ENCODE measurements around the gene PLK5.

PLK5 gene

DNA sequence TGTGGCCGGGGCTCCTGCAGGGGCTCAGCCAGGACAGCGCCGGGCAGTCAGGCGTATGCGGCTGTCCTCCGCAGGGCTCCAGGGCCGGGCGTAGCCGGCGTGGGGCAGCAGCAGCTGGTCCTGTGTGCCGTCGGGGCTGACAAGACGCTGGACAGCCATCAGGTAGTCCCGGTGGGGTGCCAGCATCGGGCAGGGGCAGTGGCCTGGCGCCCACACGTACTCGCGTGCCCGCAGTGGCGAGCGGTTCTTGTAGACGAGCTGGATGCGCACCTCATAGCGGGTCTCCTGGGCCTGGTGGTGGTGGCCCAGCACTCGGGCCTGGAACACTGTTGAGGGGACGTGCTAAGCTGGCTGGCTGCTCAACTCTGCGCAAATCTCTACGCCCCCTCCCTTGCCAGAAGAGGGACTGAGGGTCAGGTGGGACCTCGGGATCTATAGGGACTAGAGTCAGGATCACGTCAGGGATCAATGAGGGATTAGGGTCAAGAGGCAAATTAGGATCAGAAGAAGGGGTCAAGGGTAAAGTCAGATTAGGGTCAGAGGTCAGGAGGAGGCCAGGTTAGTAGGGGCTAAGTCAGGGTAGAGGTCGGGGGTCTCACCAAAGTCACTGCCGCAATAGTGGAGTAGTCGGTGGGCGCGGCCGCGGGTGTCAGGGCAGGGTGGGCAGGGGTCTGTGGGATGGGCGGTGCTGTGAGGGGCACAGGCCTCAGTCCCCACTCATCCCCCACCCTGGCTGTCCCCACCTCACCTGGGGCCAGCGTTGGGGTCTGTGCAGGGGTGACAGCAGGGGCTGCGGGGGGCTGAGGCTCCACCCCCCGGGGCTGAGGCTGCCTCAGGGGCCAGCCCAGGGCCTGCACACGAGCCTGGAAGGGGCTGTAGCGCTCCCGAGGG, 17.6 kb upstream of the PLK5 start:
- H3K9me3 ChIP-seq (ENCODE audit: control insufficient read depth, insufficient read depth, low read length): no peaks in the 10 kb centered on the region
- no peak overlapping the region for H3K9ac ChIP-seq (ENCODE audit: low read depth, low read length)
- H3K4me3 ChIP-seq (ENCODE audit: low read depth, low read length): no peak overlapping the region
- H3K36me3 ChIP-seq (ENCODE audit: control insufficient read depth, insufficient read depth, low read length): no peaks in the 10 kb centered on the region
- no peaks in the 10 kb centered on the region for H3K4me1 ChIP-seq (ENCODE audit: control insufficient read depth, insufficient read depth, low read length)
- peaks cover 20% of the 10 kb centered on the region for H3K27me3 ChIP-seq (ENCODE audit: control insufficient read depth, insufficient read depth, low read length)

DNA sequence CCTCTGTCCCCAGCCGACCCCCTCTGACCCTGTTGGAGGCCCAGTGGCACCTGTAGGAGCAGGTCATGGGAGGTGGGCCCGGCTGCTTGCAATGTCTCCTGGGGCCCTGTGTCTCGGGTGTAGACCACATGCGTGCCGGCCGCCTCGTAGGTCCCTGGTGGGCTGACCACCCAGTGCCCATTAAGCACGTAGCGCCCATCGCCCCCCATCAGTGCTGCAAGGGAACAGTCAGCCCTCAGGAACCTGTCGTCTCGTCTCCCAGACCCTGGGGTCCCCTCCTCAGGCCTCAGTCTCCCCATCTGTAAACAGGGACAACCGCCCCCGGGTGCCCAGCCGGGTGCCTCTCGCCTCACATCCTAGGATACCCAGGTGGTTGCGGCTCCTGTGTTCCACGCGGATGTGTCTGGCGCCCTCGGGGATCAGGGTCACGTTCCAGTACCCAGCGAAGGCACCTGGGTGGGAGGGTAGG, 16.7 kb upstream of the PLK5 start:
- Histone ChIP-seq H3K4me3 (ENCODE audit: low read depth, low read length) (peak overlapping the region; percentile 88), H3K4me1 (ENCODE audit: control insufficient read depth, insufficient read depth, low read length) (peaks cover 2% of the 10 kb centered on the region), H3K9ac (ENCODE audit: low read depth, low read length) (peak overlapping the region; percentile 14), H3K27me3 (ENCODE audit: control insufficient read depth, insufficient read depth, low read length) (peaks cover 20% of the 10 kb centered on the region), H3K9me3 (ENCODE audit: control insufficient read depth, insufficient read depth, low read length) (no peaks in the 10 kb centered on the region), H3K36me3 (ENCODE audit: control insufficient read depth, insufficient read depth, low read length) (no peaks in the 10 kb centered on the region)

DNA sequence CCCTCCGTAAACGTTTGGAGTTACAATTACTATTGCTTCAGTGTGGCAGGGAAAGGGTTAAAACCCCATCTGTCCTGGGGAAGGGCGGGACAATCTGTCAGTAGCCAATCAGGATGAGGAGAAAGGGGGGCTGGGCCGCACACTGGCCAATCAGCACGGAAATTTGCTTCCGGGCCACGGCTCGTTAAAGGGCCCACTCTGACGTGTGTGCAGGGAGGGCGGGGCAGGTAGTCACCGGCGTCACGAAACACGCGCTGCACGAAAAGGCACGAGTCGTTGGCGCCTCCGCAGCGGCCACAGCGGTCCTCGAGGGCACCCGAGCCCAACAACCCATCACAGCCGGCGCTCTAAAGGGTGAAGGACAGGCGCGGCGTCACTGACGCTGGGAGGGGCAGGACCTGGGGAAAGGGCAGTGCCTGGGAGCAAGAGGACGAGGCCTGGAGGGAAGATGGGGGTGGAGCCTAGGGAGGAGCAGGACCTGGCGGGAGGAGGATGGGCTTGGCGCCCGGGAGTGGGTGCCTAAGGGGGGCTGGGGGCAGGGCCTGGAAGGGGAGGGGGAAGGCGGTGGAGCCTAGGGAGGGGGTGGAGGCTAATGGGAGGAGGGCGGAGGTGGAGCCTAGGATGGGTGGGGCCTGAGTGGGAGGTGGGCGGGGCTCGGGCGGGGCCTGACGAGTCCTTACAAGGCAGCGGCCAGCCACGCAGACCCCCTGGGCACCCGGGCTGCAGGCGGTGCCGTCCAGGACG, 15.9 kb upstream of the PLK5 start:
- Histone ChIP-seq H3K4me3 (ENCODE audit: low read depth, low read length) (peak overlapping the region; percentile 88), H3K9me3 (ENCODE audit: control insufficient read depth, insufficient read depth, low read length) (no peaks in the 10 kb centered on the region), H3K9ac (ENCODE audit: low read depth, low read length) (peak overlapping the region; percentile 14), H3K4me1 (ENCODE audit: control insufficient read depth, insufficient read depth, low read length) (peaks cover 2% of the 10 kb centered on the region), H3K27me3 (ENCODE audit: control insufficient read depth, insufficient read depth, low read length) (peaks cover 20% of the 10 kb centered on the region), H3K36me3 (ENCODE audit: control insufficient read depth, insufficient read depth, low read length) (no peaks in the 10 kb centered on the region)

DNA sequence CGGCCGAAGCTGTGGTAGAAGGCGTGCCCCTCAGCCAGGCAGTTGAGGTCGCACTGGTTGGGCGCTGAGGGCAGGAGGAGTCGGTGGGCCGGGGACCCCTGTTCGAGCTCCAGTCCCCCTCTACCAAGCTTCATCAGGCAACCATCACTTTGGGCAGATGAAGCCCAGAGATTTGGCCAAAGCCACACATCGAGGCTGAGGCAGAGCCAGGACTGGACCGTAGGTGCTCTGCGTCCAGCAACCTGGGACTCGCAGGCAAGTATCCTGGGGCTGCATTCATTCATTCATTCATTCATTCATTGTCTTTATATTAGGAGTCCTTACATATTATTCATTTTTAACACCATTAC, 15.4 kb upstream of the PLK5 start:
- H3K4me1 ChIP-seq (ENCODE audit: control insufficient read depth, insufficient read depth, low read length): peaks cover 2% of the 10 kb centered on the region
- H3K4me3 ChIP-seq (ENCODE audit: low read depth, low read length): peak overlapping the region; percentile 36
- no peaks in the 10 kb centered on the region for H3K9me3 ChIP-seq (ENCODE audit: control insufficient read depth, insufficient read depth, low read length)
- H3K27me3 ChIP-seq (ENCODE audit: control insufficient read depth, insufficient read depth, low read length): peaks cover 17% of the 10 kb centered on the region
- H3K36me3 ChIP-seq (ENCODE audit: control insufficient read depth, insufficient read depth, low read length): no peaks in the 10 kb centered on the region
- no peak overlapping the region for H3K9ac ChIP-seq (ENCODE audit: low read depth, low read length)

DNA sequence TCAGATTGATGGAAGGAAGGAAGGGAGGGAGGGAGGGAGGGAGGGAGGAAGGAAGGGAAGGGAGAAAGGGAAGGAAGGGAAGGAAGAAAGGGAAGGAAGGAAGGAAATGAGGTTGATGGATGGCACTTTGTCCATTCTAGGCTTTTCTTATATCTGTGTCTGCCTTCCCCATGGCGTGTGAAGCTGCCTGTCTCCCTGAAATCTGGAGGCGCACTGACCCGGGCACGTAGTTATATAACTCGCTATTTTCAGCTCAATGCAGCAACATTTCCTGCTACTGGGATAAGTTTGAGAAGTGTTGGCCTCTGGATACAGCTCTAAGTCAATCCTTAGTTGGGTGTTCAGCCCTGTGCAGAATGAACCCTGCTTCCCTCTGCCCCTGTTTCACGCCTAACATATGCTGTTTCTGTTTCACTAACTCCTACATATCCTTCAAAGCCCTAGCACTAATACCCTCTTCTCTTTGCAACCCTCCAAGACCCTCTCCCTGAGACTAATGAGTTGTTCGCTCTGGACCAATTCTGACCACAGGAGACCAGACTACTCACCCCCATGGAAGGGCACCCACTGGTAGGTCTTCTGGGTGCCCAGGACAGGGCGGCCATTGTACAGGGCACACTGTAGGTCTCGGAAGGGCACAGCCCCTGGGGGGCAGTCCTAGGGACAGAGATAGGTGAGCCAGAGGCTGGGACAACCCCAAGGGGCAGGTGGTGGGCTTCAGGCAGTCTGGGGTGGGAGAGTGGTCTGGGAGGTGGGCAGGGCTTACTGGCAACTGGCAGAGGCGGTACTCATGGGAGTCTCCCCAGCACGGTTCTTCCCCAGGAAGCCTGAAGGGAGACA, 14.1 kb upstream of the PLK5 start:
- Histone ChIP-seq H3K9ac (ENCODE audit: low read depth, low read length) (no peak overlapping the region), H3K36me3 (ENCODE audit: control insufficient read depth, insufficient read depth, low read length) (no peaks in the 10 kb centered on the region), H3K27me3 (ENCODE audit: control insufficient read depth, insufficient read depth, low read length) (peaks cover 12% of the 10 kb centered on the region)

DNA sequence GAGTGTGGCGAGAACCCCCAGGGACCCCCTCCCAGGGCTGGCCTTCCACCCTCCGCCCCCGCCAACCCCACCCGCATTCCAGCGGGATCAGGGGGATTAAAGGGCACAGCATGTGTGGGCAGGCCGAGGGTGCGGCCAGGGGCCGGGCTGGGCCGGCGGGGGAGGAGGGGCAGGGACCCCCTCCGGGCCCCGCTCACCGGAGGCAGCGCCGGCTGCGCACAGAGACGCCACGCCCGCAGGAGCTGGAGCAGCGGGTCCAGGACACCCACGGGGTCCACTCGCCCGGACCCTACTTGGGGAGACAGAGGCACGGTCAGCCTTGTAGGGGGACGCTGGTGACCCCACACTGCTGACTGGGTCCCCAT, 13.5 kb upstream of the PLK5 start:
- Histone ChIP-seq H3K27me3 (ENCODE audit: control insufficient read depth, insufficient read depth, low read length) (peaks cover 14% of the 10 kb centered on the region), H3K4me3 (ENCODE audit: low read depth, low read length) (peak overlapping the region; percentile 18), H3K9me3 (ENCODE audit: control insufficient read depth, insufficient read depth, low read length) (no peaks in the 10 kb centered on the region), H3K36me3 (ENCODE audit: control insufficient read depth, insufficient read depth, low read length) (no peaks in the 10 kb centered on the region), H3K4me1 (ENCODE audit: control insufficient read depth, insufficient read depth, low read length) (peaks cover 2% of the 10 kb centered on the region), H3K9ac (ENCODE audit: low read depth, low read length) (no peak overlapping the region)

More for the DNA sequence above, 14.1 kb upstream of the PLK5 start:
- Histone ChIP-seq H3K4me3 (ENCODE audit: low read depth, low read length) (no peak overlapping the region), H3K9me3 (ENCODE audit: control insufficient read depth, insufficient read depth, low read length) (no peaks in the 10 kb centered on the region), H3K4me1 (ENCODE audit: control insufficient read depth, insufficient read depth, low read length) (peaks cover 2% of the 10 kb centered on the region)

DNA sequence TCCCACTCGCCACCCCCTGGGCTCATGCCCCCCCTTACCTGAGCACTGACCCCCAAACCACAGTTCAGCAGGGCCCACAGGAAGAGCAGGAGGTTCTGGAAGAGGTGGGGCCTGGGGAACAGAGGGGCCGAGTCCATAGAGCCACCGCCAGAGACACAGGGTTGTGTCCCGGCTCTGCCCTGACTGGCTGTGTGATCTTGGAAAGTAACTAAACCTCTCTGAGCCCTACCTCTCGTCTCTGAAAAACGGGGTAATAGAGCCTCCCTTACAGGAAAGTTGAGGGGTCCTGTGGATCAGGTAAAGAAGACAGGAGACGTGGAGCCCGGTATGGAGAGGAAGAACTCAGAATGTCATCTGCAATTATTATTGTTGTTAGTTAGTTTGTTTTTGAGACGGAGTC, 13.1 kb upstream of the PLK5 start:
- Histone ChIP-seq H3K9ac (ENCODE audit: low read depth, low read length) (no peak overlapping the region), H3K27me3 (ENCODE audit: control insufficient read depth, insufficient read depth, low read length) (peaks cover 14% of the 10 kb centered on the region), H3K4me3 (ENCODE audit: low read depth, low read length) (peak overlapping the region; percentile 18), H3K9me3 (ENCODE audit: control insufficient read depth, insufficient read depth, low read length) (no peaks in the 10 kb centered on the region), H3K4me1 (ENCODE audit: control insufficient read depth, insufficient read depth, low read length) (peaks cover 2% of the 10 kb centered on the region), H3K36me3 (ENCODE audit: control insufficient read depth, insufficient read depth, low read length) (no peaks in the 10 kb centered on the region)

DNA sequence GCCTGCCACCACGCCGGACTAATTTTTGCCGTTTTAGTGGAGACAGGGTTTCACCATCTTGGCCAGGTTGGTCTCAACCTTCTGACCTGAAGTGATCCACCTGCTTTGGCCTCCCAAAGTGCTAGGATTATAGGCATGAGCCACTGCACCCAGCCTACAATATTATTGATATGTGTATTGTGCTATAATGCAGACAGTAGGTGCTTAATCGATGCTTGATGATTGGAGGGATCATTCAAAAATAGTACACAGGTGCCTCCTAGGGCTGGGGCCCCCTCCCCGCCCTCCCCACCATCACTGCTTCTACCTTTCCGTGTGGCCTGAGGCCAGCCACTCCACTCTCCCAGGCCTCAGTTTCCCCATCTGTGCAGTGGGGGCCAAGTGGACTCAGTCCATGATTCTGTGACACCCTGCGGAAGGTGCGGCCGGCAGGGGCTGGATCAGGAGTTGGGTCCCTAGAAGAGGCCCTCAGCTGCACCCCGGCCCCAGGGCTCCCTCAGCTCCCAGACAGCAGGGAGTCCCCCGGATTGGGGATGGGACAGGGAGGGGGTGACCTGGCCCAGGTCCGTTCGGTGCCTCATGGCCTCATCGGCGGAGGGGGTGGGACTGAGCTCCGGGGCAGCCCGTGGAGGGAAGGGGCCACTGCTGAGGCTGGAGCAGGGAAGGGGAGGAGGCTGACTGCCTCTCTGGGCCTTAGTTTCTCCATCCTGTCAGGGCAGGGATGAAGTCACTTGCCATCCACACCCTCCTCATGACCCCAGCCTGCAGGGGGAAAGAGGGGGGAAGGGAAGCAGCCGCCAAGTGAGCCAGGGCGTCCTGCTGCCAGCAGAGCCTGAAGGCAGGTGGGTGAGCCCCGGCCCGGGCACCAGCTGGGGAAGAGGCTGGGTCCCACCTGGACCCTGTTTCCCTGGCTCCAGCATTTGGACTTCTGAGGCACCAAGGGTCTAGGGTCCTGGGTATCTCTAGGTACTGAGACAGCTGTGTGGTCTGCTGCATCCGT, 12.3 kb upstream of the PLK5 start:
- Histone ChIP-seq H3K36me3 (ENCODE audit: control insufficient read depth, insufficient read depth, low read length) (no peaks in the 10 kb centered on the region), H3K4me1 (ENCODE audit: control insufficient read depth, insufficient read depth, low read length) (peaks cover 2% of the 10 kb centered on the region), H3K9ac (ENCODE audit: low read depth, low read length) (no peak overlapping the region), H3K4me3 (ENCODE audit: low read depth, low read length) (no peak overlapping the region), H3K27me3 (ENCODE audit: control insufficient read depth, insufficient read depth, low read length) (peaks cover 14% of the 10 kb centered on the region), H3K9me3 (ENCODE audit: control insufficient read depth, insufficient read depth, low read length) (no peaks in the 10 kb centered on the region)

DNA sequence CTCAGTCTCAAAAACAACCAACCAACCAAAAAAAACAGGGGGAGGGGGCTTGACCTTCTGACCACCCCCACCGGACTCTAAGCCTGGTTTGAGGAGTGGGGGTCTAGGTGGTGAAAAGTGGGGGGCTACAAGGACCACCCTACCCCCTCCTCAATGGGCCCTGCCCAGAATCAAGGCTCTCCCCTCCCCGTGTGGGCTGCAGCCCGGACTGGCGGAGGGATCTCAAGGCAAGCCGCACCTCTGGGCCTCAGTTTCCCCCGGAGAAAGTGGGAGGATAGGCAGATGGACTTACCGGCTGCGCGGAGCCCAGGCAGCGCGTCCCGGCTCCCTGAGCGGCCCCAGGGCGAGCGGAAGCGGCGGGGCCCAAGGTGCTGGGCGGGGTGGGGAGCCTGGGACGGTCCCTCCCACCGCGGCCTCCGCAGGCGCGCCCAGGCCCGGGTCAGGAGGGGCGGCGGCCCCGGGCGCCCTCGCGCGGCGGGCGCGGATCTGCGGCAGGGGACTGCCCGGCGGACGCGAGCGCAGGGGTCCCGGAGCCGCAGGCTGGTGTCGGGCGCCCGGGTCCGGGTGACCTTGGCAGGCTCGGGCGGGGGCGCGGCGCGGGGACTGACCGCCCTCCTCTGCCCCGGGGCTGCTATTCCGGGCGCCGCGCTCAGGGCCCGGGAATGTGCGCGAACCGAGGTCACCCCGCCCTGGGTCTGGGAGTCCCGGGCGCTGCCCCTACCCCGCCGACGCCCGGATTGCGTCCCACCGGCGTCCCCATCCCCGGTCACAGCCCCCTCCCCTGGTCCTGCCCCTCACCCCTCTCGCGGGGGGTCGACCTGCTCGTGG, 11.0 kb upstream of the PLK5 start, which contains the start of gene ADAMTSL5:
Gene ADAMTSL5, minus strand, starts transcription at position 349 of the 828 bp plus-strand sequence. CDS start 2,076 bp downstream, outside the sequence.
- no peak within 1 kb of the TSS for H3K9ac ChIP-seq (ENCODE audit: low read depth, low read length)
- peak within 1 kb of the TSS; percentile 35 for H3K4me3 ChIP-seq (ENCODE audit: low read depth, low read length)
- H3K27me3 ChIP-seq (ENCODE audit: control insufficient read depth, insufficient read depth, low read length): peaks cover 14% of the 10 kb centered on the region
- H3K36me3 ChIP-seq (ENCODE audit: control insufficient read depth, insufficient read depth, low read length): no peaks in the 10 kb centered on the region
- H3K9me3 ChIP-seq (ENCODE audit: control insufficient read depth, insufficient read depth, low read length): no peaks in the 10 kb centered on the region
- H3K4me1 ChIP-seq (ENCODE audit: control insufficient read depth, insufficient read depth, low read length): peaks cover 2% of the 10 kb centered on the region
